GM18951 (cell line): ENCODE data around the gene PTGES3.
A peak's percentile ranks its signal among the peaks of the same experiment; 100 is the strongest.

ENCODE experiments used
- POLR2A ChIP-seq: IDR thresholded peaks from 4 replicates; pipeline ENCODE4 v1.6.1; 2011; ENCODE audit warnings: mild to moderate bottlenecking; ENCODE audit not compliant: insufficient read length, insufficient read depth; ENCODE audit errors: extremely low read depth
- in situ Hi-C: fragments of 300-500 bp; cut with MboI; formaldehyde crosslinking; loops from one replicate; pipeline ENCODE4 v1.12.0; 2022; ENCODE audit warnings: low sequenced_read_pairs, mixed read lengths, inconsistent platforms; ENCODE audit not compliant: unreplicated experiment

The PTGES3 gene

GRCh38 chr12:56687223-56688128 lies 608 bp downstream of the PTGES3 start:
- in situ Hi-C loops, result no loop called here
- TF ChIP-seq POLR2A, result no peak

GRCh38 chr12:56684745-56685359 lies 3.2 kb downstream of the PTGES3 start:
- in situ Hi-C loops, result no loop called here
- TF ChIP-seq POLR2A, result no peak

GRCh38 chr12:56682323-56682722 lies 5.8 kb downstream of the PTGES3 start:
- in situ Hi-C loops, result no loop called here
- TF ChIP-seq POLR2A, result no peak

DNA sequence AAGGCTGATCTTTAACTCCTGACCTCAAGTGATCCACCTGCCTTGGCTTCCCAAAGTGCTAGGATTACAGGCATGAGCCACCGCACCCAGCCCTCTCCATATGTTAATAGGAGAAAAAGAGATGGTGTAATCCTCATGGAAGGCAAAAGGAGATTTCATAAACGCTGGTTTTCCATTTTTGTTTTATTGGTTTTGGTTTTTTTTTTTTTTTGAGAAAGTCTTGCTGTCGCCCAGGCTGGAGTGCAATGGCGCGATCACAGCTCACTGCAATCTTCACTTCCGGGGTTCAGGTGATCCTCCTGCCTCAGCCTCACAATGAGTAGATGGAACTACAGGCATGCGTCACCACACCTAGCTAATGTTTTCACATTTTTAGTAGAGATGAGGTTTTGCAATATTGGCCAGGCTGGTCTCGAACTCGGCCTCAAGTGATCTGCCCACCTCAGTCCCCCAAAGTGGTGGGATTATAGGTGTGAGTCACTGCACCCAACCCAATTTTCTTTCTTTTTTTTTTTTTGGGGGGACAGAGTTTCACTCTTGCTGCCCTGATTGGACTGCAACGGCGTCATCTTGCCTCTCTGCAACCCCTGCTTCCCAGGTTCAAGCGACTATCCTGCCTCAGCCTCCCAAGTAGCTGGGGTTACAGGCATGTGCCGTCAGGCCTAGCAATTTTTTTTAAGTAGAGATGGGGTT lies 8.1 kb downstream of the PTGES3 start:
- in situ Hi-C loops, result no loop called here
- no peak for TF ChIP-seq POLR2A

- TF ChIP-seq POLR2A, result no peak
- in situ Hi-C loops, result no loop called here
Observed at GRCh38 chr12:56678852-56679251, 9.2 kb downstream of the PTGES3 start.

- in situ Hi-C loops, result no loop called here
- TF ChIP-seq POLR2A, result no peak
Observed at GRCh38 chr12:56677680-56678079, 10.4 kb downstream of the PTGES3 start.

DNA sequence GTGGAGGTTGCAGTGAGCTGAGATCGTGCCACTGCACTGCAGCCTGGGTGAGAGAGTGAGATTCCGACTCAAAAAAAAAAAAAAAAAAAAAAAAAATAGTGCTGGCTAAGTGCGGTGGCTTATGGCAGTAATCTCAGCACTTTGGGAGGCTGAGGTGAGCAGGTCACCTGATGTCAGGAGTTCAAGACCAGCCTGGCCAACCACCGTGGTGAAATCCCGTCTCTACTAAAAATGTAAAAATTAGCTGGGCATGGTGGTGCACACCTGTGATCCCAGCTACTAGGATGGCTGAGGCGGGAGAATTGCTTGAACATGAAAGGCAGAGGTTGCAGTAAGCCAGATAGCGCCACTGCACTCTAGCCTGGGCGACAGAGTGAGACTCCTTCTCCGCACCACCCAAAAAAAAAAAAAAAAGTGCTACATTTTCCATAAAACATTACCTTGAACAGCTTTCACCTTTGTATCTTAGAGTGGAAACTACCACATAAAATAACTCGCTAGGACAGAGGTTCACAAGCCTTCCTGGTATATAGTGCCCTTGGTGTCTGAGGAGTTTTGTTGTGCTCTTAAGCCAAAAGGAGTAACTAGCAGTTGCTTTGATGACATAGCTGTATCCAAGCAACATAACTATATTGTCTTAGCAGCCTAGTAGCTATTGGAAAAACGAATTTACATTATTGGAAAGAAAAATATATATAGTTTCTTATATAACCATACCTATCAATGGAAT lies 11.1 kb downstream of the PTGES3 start:
- in situ Hi-C loops, result no loop called here
- TF ChIP-seq POLR2A, result no peak

DNA sequence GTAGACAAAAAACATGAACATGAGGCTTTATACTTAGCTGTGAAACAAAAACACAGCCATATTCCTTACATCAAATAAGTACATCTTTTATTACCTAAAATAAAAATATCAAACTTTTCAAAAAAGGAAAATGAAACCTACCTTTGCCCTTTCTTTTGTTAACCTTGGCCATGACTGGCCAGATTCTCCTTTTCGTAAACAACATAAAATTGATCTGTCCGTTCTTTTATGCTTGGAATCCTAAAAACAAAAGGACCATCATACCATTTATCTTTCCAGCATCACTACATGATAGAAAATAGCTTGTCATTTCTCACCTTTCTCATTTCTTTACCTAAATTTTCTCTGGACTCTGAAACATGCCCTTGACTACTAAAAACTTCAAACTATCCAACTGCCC lies 16.5 kb downstream of the PTGES3 start:
- TF ChIP-seq POLR2A, result no peak

DNA sequence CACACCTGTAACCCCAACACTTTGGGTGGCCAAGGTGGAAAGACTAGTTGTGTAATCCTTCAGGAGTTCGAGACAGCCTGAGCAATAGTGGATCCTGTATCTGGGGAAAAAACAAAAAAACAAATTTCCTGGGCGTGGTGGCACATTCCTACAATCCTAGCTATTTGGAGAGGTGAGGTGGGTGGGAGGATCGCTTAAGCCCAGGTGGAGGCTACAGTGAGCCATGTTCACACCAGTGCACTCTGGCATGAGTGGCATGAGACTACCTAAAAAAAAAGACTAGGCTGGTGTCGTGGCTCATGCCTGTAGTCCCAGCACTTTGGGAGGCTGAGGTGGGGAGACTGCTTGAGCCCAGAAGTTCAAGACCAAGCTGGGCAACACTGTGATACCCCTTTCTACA lies 17.2 kb downstream of the PTGES3 start:
- in situ Hi-C loops, result no loop called here
- TF ChIP-seq POLR2A, result no peak

More for the DNA sequence above, 16.5 kb downstream of the PTGES3 start:
- in situ Hi-C loops, result no loop called here

DNA sequence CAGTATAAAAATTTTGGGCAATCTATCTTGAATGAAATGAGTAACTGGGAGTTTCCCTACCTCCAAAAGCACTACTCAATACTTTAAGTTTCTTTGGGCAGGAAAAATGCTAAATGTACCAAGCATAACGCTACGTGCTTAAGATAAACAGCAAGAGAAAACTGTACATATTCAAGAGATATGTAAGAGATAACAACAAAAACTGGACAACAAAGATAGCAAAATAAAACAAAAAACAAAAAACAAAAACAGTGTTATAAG lies 20.0 kb downstream of the PTGES3 start:
- TF ChIP-seq POLR2A, result no peak
- in situ Hi-C loops, result no loop called here

- TF ChIP-seq POLR2A, result peak; percentile 24
- in situ Hi-C loops, result no loop called here
Observed at GRCh38 chr12:56661979-56662638, 26.0 kb downstream of the PTGES3 start.

DNA sequence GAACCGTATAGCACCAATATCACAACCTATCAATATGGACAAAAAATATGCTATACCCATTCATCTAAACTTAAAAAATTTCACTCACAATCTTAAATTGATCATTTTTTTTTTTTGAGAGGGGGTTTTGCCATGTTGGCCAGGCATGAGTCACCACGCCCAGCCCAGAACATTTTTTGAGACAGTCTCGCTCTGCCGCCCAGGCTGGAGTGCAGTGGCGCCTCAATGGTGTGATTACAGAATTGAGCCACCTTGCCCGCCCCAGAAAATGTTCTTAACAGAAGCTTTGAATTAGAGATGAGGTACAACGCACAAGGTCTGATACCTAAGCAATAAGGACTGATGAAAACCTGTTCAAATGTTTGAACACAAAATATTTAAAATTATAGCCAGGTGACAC lies 26.5 kb downstream of the PTGES3 start:
- no peak for TF ChIP-seq POLR2A

GRCh38 chr12:56658921-56659320 lies 29.2 kb downstream of the PTGES3 start:
- TF ChIP-seq POLR2A, result no peak
- in situ Hi-C loops, result no loop called here

More for the DNA sequence above, 26.5 kb downstream of the PTGES3 start:
- in situ Hi-C loops, result no loop called here
